Prostate gland (tissue), 2 donors: ENCODE measurements around the gene LIME1.

Experiments
- POLR2A ChIP-seq: fragments of 450-650 bp; IDR thresholded peaks from one replicate; pipeline ENCODE4 v1.6.1; 2016; ENCODE audit warnings: antibody characterized with exemption, mild to moderate bottlenecking
- POLR2AphosphoS5 ChIP-seq: sonication (generic); formaldehyde crosslinking; IDR thresholded peaks from one replicate; pipeline ENCODE4 v1.6.1; 2017; ENCODE audit warnings: antibody characterized with exemption
- TF ChIP-seq, protein P1 (sequence below), 4 experiments: fragments of 200-600 bp in 2 of 4; fragments of 450-650 bp in 2 of 4; sonication (generic) in 2 of 4; IDR thresholded peaks; 1 replicate in 3 of 4; 2 replicates in 1 of 4; pipeline ENCODE4 v1.5.1; 2016 to 2019; ENCODE audit warnings: antibody characterized with exemption in 4 of 4, mild to moderate bottlenecking in 2 of 4, moderate library complexity in 2 of 4

GRCh38 chr20:63781181-63781580 is 44.7 kb downstream of the LIME1 start:
- TF ChIP-seq, protein P1, sequence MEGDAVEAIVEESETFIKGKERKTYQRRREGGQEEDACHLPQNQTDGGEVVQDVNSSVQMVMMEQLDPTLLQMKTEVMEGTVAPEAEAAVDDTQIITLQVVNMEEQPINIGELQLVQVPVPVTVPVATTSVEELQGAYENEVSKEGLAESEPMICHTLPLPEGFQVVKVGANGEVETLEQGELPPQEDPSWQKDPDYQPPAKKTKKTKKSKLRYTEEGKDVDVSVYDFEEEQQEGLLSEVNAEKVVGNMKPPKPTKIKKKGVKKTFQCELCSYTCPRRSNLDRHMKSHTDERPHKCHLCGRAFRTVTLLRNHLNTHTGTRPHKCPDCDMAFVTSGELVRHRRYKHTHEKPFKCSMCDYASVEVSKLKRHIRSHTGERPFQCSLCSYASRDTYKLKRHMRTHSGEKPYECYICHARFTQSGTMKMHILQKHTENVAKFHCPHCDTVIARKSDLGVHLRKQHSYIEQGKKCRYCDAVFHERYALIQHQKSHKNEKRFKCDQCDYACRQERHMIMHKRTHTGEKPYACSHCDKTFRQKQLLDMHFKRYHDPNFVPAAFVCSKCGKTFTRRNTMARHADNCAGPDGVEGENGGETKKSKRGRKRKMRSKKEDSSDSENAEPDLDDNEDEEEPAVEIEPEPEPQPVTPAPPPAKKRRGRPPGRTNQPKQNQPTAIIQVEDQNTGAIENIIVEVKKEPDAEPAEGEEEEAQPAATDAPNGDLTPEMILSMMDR (IDR thresholded peaks at IDR 0.05), result no peak
- TF ChIP-seq POLR2AphosphoS5, result no peak
- no peak for TF ChIP-seq POLR2A
